Measurements from ENCODE around the gene GART. TPM values are rescaled to one million over a fixed set of nuclear protein-coding genes. Genes with fewer than 3 reads are reported as not detected.

GART gene
- total and polyA plus RNA-seq, 2 of the 8 experiments (the other 6 are each of a cell fraction or from before 2014, with no cell fraction given) = 23.1 to 231 TPM

DNA sequence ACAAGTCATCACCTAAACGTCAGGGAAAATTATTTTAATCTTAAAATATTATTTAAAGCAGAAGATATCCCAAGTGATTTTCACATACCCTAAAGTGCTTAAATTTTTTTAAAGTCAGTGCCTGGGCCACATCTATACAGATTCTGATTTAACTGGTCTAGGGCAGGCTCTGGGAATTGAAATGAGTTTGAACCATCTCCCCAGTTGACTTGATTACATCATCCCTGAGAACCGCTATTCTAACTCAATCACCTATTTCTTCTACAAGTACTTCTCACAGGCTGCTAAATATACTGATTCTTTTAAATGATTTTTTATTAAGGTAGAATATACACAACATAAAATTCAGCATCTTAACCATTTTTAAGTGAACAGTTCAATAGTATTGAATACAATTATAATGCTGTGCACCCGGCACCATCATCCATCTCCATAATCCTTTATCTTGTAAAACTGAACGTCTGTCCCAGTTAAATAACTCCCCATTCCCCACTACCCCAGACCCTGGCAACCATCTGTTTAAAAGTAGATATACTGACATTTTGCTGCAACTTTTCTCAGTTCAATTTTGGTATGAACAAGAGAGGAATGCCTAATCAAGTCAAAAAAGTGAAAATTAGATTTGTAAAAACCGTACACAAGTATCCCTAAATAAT lies 19.5 kb downstream of the GART start:
- Histone ChIP-seq H3K36me3 (ENCODE audit: control insufficient read depth in 2 of 4, insufficient read depth in 4 of 4, low read length in 3 of 4) (peaks cover 13 to 86% (median 51%) of the 10 kb centered on the region in 4 experiments), H3K79me1 (ENCODE audit: low read depth, low read length) (no peaks in the 10 kb centered on the region; the same call in 1 of the 2 replicates), H3K27me3 (replicated peaks in 1 of 4; ENCODE audit: control insufficient read depth in 3 of 4, extremely low read depth in 1 of 4, insufficient read depth in 3 of 4, low read length in 3 of 4) (peaks cover 0 to 1% (median 0%) of the 10 kb centered on the region in 4 experiments; a peak in 1 of 7 replicates), H2AFZ (ENCODE audit: low read length) (no peak overlapping the region), H3K23ac (ENCODE audit: insufficient read length) (no peak overlapping the region), H3K27ac (ENCODE audit: low read depth, low read length) (no peak overlapping the region), H3K4me2 (ENCODE audit: insufficient read depth in 1 of 2, low read depth in 2 of 2, low read length in 2 of 2) (no peak overlapping the region), H2BK15ac (ENCODE audit: low read length) (no peak overlapping the region), H3K4me3 (ENCODE audit: extremely low read depth in 1 of 4, insufficient read depth in 2 of 4, low read depth in 3 of 4, low read length in 4 of 4) (no peak overlapping the region), H3K9me3 (ENCODE audit: insufficient read depth in 2 of 2, low read depth in 1 of 2, low read length in 1 of 2) (no peaks in the 10 kb centered on the region), H3K56ac (replicated peaks; ENCODE audit: insufficient read length, low read depth, low read length) (no peak overlapping the region), H3K4me1 (replicated peaks in 1 of 4; ENCODE audit: control insufficient read depth in 3 of 4, insufficient read depth in 4 of 4, low read length in 3 of 4) (no peaks in the 10 kb centered on the region), H2BK5ac (ENCODE audit: low read depth, low read length) (no peak overlapping the region), H2BK12ac (ENCODE audit: low read depth, low read length) (no peak overlapping the region), H2BK20ac (ENCODE audit: low read length) (no peak overlapping the region), H4K5ac (ENCODE audit: insufficient read length, low read depth, low read length) (no peak overlapping the region), H3K4ac (replicated peaks; ENCODE audit: insufficient read length, low read depth, low read length) (no peak overlapping the region), H3K14ac (ENCODE audit: insufficient read length) (no peak overlapping the region), H3K23me2 (ENCODE audit: low read depth, low read length) (no peaks in the 10 kb centered on the region), H3K79me2 (ENCODE audit: control insufficient read depth in 1 of 2, insufficient read depth in 2 of 2, low read length in 2 of 2) (no peaks in the 10 kb centered on the region), H2BK120ac (replicated peaks; ENCODE audit: low read depth, low read length) (no peak overlapping the region), H3K18ac (ENCODE audit: extremely low read depth, low read length) (no peak overlapping the region), H3K9ac (replicated peaks in 1 of 4; ENCODE audit: extremely low read depth in 1 of 4, low read depth in 3 of 4, low read length in 3 of 4) (no peak overlapping the region), H4K8ac (ENCODE audit: extremely low read depth, insufficient read depth, low read length) (no peak overlapping the region), H4K91ac (replicated peaks; ENCODE audit: insufficient read length, low read length) (no peak overlapping the region), H2AK5ac (ENCODE audit: low read depth, low read length) (no peak overlapping the region), H4K20me1 (replicated peaks in 1 of 2; ENCODE audit: control insufficient read depth in 1 of 2, insufficient read depth in 2 of 2, low read length in 2 of 2) (no peaks in the 10 kb centered on the region)
- DNase-seq (ENCODE audit: low read depth in 1 of 2, low spot score in 2 of 2) (no peak), FAIRE-seq (no peak)
- 90% methylated on average over 5 of the region's 5 CpGs; no CpG with 5 or more reads in 1 of the 2 experiments for WGBS, 2 experiments (ENCODE audit: extremely low coverage in 1 of 2, insufficient coverage in 1 of 2, insufficient read length in 1 of 2, insufficient replicate concordance in 2 of 2, low coverage in 1 of 2, low lambda C conversion rate in 2 of 2, missing lambda C conversion rate in 1 of 2)
- POLR2A ChIA-PET (ENCODE audit: partially characterized antibody) = interaction anchor here (0.9 to 3.3 kb wide), 6 partner anchors 8 to 103 kb away, joined by 3 to 23 read pairs (median 3); no protein-coding TSS in a partner anchor
- TF ChIP-seq FOSL1 (IDR thresholded peaks at IDR 0.05; ENCODE audit: insufficient read depth, low read depth, low read length) = no peak
- TF ChIP-seq POLR2A (IDR thresholded peaks at IDR 0.05; ENCODE audit: control extremely low read depth in 1 of 2, low read depth in 2 of 2, low read length in 2 of 2) = no peak
- no peak for TF ChIP-seq SIX5 (IDR thresholded peaks at IDR 0.05; ENCODE audit: low read depth, low read length)
- CTCF ChIA-PET (ENCODE audit: partially characterized antibody) = no interaction called here
